Embryonic facial prominence (tissue), 1 donor: ENCODE data around the gene APOC3.

Source experiments
- DNase-seq: peaks from one replicate; pipeline ENCODE4 v3.0.0-alpha.2; 2016; ENCODE audit errors: extremely low spot score

Gene APOC3

DNA sequence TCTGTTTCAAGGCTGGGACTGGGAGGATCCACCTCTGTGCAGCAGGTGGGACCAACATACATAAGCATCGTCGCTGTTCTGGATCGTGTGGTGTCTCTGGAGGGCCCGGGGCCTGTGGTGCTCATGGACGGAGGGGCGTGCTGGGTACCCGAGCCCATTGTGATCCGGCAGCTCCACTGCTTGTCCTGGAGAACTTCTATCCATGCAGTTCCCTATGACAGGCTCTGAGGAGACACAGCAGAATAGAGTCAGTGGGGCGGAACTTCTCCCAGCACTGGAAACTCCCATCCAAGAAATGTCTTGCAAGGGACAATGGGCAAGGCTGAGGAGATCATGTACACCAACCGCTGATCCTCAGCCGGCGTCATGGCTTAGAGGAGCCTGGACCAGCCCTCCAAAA lies 19.4 kb downstream of the APOC3 start:
- no peak for DNase-seq

DNA sequence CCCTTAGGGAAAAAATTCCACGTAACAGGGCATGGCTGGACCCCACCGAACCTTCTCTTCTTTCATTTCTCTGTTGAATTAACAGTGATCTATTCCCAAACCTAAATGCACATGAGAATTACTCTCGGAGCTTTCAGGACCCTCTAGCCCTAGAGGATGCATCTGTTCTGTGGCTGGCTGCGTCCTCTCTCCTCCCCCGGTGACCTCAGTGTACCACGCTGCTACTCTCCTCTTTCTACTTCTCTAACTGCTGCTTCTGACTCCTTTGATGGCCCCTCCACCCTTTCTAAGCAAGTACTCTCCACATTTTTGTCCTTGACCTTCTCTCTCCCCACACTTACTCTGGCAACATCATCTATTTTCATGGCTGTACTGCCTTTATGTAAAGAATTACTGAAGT lies 19.8 kb downstream of the APOC3 start:
- DNase-seq: no peak

DNA sequence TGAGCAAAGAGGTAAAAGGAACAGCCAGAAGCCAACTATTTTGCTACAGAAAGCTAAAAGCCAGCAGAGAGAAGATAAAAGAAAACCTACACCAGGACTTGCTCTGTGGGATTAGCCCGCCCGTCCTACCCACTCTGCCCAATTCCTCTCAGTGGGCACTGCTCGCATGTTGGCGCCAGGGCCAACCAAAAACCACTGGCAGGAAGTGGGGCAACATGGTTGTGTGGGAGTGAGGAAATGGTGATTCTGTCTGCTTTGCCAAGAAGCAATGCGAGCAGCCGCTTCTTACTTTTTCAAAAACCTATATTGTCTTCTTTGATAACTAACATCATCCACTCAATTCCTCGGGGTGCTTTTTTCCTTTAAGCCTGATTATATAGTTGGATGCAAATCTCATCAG lies 21.9 kb downstream of the APOC3 start:
- DNase-seq: no peak

DNA sequence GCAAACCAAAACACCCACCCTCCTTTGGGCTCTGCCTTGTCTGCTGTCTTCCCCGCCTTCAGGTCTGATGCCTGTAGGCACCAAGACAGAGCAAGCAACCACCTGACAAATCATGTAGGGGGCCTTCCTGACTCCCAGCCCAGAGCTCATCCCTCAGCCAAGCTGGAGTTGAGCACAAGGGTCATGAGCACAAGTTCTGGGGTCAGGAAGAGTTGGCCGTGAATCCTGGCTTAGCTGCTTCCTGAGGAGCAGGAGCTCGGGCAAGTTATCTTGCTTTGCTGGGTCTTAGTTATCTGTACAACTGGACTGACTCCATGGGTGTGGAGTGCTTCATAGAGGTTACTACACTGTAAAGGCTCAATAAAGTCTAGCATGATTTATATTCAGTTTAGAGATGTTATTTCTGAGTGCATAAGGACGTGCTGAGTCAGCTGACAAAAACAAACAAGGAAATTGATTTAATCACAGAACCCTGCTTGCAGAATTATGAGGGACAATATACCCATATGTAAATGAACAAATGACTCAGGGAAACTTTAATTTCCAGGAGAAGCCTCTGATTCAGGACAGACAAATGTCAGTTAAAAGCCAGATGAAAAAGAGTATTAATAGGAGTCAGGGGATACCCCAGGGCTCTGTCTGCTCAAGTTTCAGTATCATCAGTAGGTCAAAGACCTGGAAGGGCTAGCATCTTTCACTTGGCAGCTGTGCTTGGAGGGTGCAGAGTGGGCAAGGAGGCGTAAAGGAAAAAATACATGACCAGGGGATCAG lies 22.7 kb downstream of the APOC3 start:
- no peak for DNase-seq

DNA sequence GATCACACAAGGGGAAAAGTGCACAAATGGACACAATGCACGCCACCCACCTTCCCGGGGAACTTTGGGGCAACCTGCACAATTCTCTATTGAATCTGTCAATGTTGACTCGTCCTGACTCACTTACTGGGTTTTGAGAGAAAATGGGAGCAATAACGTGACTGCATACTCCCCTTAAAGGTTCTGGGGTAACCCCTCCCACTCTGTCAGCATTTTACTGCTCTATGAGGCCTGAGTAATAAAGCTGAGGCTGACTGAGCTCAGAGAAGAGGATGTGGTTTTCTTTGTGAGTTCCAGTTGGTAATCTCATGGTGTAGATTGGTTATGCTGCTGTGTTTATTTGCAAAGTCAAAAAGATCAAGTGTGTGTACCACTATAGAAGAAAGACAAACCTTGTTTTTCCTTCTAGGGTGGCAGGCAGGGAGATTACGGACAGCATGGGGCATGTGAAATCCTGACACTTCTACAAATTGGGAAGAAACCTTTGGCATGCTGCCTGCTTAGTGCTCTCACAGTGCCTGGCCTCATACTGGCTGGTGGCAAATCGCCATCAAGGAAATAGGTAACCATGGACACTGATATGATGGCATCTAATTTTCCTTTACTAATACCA lies 23.9 kb downstream of the APOC3 start:
- DNase-seq: no peak

DNA sequence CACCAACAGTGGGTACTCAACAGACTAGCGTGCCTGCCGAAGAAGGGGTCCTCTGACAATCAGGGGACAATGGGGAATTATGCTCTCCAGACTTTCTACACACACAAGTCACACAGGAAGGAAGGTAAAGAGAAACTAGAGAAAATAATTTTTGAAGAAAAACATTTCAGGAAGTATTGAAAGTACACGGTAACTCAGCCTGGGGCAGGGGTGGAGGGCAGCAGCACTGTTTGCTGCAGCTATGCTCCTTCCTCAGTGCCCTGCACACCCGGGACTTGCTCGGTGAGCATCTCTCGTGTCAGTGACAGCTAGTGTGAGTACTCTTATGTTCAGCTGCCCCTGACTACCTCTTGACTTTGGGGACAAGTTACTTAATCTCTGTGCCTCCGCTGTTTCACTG lies 25.7 kb downstream of the APOC3 start:
- no peak for DNase-seq

DNA sequence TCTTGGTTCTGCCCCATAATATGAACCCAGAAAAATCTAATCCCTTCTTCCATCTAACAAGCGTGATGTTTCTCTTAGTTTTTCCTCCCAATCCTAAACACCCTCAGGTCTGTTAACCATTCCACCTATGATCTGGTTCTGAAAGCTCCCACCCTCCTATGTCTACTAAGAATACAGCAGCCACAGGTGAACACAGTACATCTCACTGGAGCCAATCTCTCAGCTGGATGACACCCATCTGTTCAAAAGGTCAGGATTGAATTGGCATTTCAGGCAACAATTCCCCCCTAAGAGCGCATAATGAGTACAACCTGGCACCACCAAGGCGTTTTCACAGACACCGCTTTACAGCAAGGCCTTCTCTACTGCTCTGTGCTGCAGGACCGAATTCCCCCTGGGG lies 26.7 kb downstream of the APOC3 start:
- no peak for DNase-seq

DNA sequence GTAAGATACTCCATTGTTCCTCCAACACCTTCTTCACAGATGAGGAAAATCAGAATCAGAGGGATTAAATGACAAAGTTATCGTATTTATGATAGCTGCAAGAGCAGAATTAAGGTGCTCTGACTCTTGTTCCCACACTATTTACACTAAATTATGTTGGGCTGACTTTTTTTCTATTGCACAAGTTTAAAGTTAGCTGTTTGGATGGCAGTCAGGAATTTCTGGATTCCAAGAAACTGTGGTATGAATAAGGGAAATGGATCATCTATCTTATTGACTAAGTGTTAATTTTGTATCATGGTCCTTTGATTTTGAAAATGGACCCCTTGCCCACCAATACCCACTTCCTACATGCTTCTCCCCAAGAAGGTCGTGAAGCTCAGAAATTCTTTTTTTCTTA lies 27.6 kb downstream of the APOC3 start:
- DNase-seq: no peak

DNA sequence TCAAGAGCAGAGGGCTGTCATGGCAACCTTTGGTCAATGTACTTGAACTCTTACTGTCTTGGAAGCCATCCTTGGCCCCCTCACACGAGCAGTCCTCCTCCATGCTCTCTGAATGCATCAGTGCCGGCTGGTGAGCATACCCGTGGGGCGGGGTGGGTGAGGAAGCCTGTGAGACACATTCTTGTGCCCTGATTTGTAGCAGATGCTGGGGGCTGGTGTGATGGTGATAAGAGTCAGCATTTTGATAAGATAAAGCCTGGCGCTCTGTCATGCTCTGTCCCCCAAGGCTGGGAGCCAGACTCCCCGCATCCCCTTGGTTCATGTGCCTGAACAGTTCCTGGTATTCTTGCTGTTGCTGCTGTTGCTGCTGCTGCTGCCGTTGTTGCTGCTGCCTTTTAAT lies 28.2 kb downstream of the APOC3 start:
- DNase-seq: no peak

DNA sequence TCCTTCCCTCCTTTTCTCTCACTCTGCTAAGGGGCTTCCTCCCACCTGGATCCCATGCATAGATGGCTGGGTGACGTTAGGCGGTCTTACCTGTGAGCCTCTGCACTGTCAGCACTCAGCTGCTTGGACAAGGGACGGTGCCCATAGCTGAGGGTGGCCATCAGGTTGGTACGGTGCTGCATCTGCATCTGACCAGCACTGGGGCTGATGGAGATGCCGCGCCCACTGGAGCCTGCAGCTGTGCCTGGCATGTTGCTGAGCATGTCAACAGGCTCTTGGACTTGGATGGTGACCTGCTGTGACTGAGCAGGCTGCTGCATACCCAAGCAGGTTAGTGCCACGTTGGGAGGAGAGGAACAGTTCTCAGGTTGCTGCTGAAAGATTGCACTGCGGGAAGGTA lies 29.5 kb downstream of the APOC3 start:
- DNase-seq: no peak

DNA sequence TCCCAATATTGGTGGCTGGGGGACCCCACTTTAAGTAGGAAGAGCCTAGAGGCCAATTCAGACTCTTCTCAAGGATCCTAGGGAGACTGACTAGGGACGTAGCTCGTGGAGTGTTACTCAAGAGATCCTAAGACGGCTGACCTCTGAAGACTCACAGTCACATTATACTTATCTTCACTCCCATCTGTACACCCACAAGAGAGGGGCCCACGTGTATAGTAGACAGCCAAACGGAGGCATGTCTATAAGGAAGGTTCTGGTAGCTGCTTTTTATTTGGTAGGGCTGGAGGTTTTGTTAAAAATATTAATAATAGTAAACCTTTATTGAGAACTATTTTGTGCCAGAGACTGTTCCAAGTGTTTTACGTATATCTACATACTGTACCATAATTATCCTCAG lies 30.6 kb downstream of the APOC3 start:
- DNase-seq: no peak

DNA sequence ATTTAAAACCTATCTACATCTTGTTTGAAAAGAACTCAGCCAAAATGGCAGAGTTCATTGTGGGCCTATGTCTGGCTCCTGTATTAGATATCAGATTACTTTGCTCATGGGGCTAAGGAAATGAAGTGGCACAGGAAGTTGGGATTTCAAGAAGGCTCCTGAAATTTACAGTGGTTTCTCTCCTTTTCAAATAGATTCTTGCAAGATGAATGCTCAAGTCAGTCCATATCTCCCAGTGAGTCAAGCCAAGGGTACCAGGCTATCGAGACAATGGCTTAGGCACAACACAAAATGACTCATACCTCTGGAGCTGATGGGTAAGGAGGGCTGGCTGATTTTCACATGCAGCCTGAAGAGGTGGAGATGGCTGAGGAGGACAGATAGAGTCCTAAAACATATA lies 31.8 kb downstream of the APOC3 start:
- no peak for DNase-seq

DNA sequence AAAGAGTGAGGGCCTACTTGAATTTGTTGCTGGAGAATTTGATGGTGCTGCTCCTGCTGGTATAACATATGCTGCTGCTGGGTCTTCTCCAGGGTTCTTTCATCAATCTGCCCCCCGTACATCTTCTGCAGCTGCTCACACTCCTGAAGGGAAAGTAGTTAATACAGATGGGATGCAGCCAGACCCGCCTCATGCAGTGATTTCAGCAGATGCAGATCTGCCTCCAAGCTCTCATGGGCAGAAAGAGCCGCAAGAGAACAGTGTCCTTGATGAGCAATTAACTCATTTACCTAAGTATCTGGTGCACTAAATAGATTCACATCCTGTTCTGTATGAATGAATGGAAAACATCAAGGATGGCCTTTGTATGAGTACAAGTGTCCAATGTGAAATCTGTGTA lies 32.5 kb downstream of the APOC3 start:
- DNase-seq: no peak

DNA sequence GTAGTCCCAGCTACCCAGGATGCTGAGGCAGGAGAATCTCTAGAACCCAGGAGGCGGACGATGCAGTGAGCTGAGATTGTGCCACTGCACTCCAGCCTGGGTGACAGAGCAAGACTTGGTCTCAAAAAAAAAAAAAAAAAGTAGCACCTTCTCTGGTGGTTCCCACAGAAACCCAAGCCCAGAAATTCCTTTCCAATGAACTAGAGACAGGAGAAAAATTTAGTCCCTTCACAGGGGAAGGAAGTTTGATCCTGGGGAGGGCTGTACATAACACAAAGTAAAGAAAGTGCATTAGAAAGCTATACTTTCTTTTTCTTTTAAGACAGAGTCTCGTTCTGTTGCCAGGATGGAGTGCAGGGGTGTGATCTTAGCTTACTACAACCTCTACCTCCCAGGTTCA lies 33.2 kb downstream of the APOC3 start:
- DNase-seq: no peak

DNA sequence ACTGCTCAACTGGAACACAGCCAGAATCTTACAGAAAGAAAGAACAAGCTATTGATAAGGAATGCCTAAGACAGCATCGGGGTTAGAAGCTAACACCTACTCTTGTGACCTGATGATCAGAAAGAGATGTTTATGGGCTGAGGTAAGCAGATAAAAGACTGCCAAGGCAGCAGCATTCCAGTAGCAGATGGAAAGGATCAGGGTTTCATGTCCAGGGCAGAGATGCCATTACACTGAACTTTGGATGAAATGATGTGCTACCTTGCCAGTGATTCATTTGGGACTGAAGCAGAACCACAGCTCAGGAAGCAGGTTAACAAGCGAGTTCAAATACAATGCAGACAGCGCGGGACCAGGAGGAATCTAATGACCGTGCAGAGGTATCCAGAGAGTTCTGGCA lies 34.8 kb downstream of the APOC3 start:
- DNase-seq: no peak

DNA sequence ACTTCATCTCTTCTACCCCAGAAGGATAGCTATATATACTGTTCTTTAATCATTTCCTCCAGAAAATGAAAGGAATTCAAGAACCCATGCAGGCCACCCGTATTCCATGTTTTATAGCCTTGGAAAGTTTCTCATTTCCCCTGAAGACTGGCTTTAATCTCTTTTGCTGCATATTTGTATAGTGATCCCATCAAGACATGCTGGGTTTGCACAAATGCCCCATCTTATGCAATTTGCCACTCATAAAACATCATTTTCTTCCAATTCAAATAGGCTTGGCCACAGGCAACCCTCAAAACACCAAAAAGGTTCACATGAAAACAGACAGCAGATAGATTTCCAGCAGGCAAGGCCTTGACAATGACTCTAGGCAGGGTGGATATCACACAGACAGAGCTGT lies 36.0 kb downstream of the APOC3 start:
- no peak for DNase-seq

DNA sequence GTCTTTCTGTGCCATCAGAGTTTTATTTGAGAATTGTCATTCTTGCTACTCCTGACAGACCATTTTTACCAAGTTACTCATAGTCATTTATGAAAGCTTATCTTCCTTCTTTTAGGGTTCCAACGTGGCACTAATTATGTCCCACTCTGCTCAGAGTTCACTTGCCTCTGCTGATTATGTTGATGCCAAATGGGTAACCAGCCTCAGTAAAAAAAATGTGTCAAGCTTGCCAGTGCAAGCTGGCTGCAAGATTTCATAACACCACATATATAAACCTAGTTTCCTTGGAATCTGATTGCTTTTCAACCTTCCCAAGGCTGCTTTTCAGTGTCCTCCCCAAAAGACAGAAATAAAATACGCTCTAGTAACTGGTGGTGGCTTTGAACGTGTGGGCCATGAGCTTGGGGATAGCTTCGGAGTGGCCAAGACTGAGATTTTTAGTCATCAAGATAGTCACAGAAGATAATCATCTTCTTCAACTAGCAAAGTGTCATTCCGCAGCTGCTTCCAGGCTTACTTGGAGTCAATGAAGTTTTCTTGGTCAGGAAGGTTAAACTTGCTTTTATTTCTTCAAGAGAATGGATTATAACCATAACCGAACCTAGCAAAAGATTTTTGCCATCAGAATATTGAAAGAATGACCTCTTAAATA lies 37.2 kb downstream of the APOC3 start:
- no peak for DNase-seq

DNA sequence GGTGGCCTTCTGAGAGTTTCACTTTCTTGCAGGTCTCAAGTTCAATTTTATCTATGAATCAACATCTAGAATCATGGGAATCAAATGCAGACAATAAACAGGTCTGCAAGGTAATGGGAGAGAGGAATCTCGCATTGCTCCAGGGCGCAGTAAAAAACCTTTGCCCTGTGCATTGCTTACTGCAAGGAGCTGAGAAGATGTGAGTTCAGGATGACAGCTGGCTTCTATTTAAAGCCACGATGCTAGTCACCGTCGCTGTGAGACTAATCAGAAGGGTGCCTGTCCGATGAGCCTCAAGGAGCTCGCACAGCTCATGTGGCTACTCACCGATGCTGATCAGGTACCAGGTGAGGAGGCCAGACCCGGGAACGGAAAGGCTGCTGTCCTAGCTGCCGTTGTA lies 37.9 kb downstream of the APOC3 start:
- no peak for DNase-seq

DNA sequence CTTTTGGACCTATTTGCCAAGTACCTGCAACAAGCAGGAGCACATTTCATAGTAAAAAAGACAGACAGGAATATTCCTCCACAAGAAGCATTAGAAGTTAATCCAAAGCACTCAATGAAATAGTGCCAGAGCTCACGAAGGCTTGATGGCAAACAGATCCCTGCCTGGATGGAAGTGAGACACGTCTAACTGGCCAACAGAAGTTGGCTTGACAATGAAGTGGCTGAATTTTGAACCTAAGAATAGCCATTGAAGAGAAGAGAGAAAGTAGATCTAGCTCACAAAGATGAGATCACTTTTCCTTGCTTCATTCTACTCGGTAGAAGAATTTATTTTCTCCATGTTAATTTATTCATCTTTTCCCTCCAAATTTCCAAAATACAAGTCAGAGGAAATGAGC lies 38.4 kb downstream of the APOC3 start:
- DNase-seq: no peak

DNA sequence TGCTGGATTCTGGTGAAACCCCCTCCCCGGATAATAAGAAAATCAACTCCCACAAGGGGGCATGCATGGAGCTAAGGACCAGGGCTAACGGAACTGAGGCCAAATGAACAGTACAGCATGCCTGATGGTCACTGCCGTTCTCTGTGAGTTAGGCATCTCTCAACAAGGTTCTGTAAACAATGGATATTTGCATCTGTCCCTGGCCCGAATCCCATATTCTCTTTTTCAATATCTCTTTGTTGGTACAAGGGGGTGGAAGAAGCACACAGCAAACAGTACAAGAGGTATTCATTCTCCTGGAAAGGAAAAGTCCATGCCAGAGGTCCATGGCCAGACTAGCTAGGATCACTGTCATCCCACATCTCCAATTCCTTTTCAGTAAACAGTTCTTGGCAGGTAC lies 39.9 kb downstream of the APOC3 start:
- DNase-seq: no peak

DNA sequence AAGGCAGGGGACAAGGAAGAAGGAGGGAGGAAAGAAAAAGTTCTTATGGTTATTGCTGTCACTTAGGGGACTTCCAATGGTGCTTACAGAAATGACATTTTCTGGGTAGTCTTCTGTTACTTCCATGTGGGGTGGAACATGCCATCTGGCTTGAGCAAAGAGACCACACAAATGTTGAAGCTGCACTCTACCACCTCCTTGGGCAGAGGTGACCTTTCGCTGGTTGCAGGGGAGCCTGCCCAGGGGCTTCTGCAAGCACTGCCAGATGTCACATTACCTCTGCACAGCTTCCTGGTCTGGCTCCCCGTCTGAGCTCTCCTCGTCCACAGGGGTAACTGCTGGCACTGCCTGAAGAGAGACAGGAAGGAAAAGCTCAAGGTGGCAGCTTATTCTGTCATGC lies 40.3 kb downstream of the APOC3 start:
- DNase-seq: no peak

DNA sequence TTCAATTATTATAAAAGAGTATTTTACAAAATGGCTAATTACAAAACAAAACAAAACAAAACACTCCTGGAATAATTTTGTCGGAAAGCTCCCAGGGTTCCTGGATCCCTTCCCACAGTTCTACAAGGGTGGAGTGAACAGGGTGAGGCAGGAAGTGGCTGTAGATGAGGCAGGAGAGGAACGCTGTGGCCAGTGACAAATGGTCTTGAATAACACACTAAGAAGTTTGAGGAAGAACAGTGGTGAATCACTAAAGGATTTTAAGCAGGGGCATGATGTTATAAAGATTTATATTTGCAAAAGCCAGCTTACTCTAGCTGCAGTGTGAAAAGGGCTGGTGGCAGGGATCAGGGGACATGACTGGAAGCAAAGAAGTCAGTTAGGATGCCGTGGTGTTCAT lies 41.5 kb downstream of the APOC3 start:
- no peak for DNase-seq

DNA sequence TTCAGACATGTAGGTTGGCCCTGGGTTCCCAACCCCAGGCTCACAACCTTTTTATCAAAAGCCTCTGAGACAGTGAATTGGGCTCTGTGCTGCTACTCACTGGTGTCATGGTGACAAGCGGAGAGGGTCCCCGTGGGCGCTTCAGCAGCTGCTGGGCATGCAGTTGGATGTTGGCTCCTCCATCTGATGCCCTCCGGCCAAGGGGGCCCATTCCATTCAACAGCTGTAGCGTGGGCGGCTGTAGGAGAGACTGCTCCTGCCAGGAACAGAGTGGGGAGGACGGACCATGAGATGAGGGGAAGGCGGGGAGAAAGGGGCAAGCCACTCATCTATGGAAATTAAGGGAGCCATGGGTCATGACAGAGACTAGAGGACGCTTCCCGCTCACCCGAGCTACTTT lies 43.7 kb downstream of the APOC3 start:
- DNase-seq: no peak
